WTC11 (cell line): ENCODE data around the gene INHA. TPM values are rescaled to one million over a fixed set of nuclear protein-coding genes. Genes with fewer than 3 reads are reported as not detected.

Source experiments
- ATAC-seq: fragments of 200-7000 bp; cut with Tn5 transposase; 2 replicates; pipeline ENCODE4 v1.10.0; 2021; ENCODE audit warnings: mild to moderate bottlenecking, moderate library complexity
- CTCF ChIA-PET: fragments of 300-600 bp; sonication (Branson Sonifier 250); formaldehyde crosslinking; loops from one replicate; lab custom pipeline; 2021; ENCODE audit warnings: antibody characterized with exemption; lab: Charles Lee
- POLR2A ChIA-PET: fragments of 350-600 bp; sonication (Branson Sonifier 250); formaldehyde crosslinking; loops from one replicate; lab custom pipeline; 2021; ENCODE audit warnings: antibody characterized with exemption; lab: Charles Lee
- DNase-seq: peaks from one replicate; pipeline ENCODE4 v3.0.0; 2021; ENCODE audit warnings: low spot score
- H3K27ac Mint-ChIP-seq: 2 replicates; pipeline ENCODE4 v1.8.0; 2021; ENCODE audit warnings: mixed read lengths
- H3K27me3 Mint-ChIP-seq: 2 replicates; pipeline ENCODE4 v1.8.0; 2021; ENCODE audit warnings: low read depth, mild to moderate bottlenecking, moderate library complexity, mixed read lengths
- H3K36me3 Mint-ChIP-seq: 2 replicates; pipeline ENCODE4 v1.8.0; 2021; ENCODE audit warnings: mixed read lengths
- H3K4me1 Mint-ChIP-seq: 2 replicates; pipeline ENCODE4 v1.8.0; 2022; ENCODE audit warnings: mixed read lengths
- H3K4me3 Mint-ChIP-seq: 2 replicates; pipeline ENCODE4 v1.8.0; 2021; ENCODE audit warnings: mild to moderate bottlenecking, moderate library complexity, mixed read lengths
- H3K9me3 Mint-ChIP-seq: 2 replicates; pipeline ENCODE4 v1.8.0; 2021; ENCODE audit warnings: mixed read lengths
- CTCF ChIP-seq: fragments of 200-600 bp; IDR thresholded peaks from 2 replicates; pipeline ENCODE4 v1.8.0; 2022; ENCODE audit warnings: antibody characterized with exemption
- E2F5 ChIP-seq: sonication (generic); formaldehyde crosslinking; IDR thresholded peaks from 2 replicates; pipeline ENCODE4 v1.8.1; 2022; ENCODE audit warnings: mild to moderate bottlenecking, moderate library complexity, missing genetic modification reagents
- FOXK1 ChIP-seq: sonication (generic); formaldehyde crosslinking; IDR thresholded peaks from 2 replicates; pipeline ENCODE4 v1.8.0; 2022; ENCODE audit warnings: mild to moderate bottlenecking, moderate library complexity, missing genetic modification reagents
- NR3C1 ChIP-seq: sonication (generic); formaldehyde crosslinking; conservative IDR thresholded peaks from 2 replicates; pipeline ENCODE4 v1.8.1; 2023; ENCODE audit warnings: low read depth, mild to moderate bottlenecking, missing genetic modification reagents
- TEAD4 ChIP-seq: sonication (generic); formaldehyde crosslinking; IDR thresholded peaks from 2 replicates; pipeline ENCODE4 v1.8.0; 2022; ENCODE audit warnings: mild to moderate bottlenecking, missing genetic modification reagents
- ZBTB43 ChIP-seq: sonication (generic); formaldehyde crosslinking; IDR thresholded peaks from 2 replicates; pipeline ENCODE4 v1.8.1; 2023; ENCODE audit warnings: mild to moderate bottlenecking, missing genetic modification reagents
- ZNF232 ChIP-seq: sonication (generic); formaldehyde crosslinking; IDR thresholded peaks from 2 replicates; pipeline ENCODE4 v1.8.0; 2022; ENCODE audit warnings: mild to moderate bottlenecking, missing genetic modification reagents
- total RNA-seq: library from RNA; stranded (reverse); gene quantifications from 3 replicates; pipeline ENCODE4 v1.2.3, GENCODE V29; 2021

INHA gene
- total RNA-seq, 1 experiment from 2014 or later = 1.4 TPM

DNA sequence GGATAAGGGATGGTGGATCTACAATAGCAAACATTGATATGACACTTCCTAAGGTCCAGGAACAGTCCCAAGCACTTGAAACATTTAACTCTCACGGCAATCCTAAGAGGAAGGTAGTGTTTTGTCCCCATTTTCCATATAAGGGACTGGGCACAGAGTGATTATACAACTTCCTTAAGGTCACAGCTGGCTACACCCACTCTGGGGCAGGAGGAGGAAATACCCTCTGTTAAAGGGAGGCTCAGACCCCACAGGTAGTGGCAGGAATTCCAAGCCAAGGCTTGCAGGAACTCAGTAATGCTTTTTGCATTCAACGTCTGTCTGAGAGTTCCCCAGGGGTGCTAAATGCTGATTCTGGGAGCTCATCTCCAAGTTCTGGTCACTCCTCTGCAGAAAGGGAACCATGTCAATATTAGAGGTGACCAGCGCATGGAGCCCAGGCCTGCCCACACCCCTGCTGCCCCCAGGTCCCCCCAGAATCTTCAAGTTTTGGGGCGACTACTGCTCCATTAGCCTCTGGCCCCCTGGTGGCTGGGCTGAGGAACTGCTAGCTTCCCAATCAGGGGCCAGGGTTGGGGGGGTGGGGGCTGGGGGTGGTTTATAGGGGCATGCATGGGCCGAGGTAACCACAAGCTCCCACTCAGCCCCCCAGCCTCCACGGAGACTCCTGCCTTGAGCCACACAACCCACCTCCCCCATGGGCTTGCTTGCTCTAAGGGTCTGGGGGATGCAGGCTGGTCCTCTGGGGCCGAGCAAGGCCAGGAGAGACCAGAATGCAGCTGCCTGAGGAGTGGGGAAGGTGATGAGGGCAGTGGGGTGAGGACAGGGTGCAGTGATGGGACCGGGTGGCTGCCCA is 11.8 kb upstream of the INHA start:
- ATAC-seq (peak; percentile 4), DNase-seq (no peak)
- Mint-ChIP-seq H3K4me3 (no peak overlapping the region), H3K36me3 (peaks cover 31% of the 10 kb centered on the region), H3K27me3 (peaks cover 4% of the 10 kb centered on the region; the same call in 1 of the 2 replicates), H3K4me1 (peaks cover 56% of the 10 kb centered on the region), H3K27ac (peak overlapping the region; percentile 84), H3K9me3 (no peaks in the 10 kb centered on the region)
- POLR2A ChIA-PET = interaction anchor here (1.0 to 3.6 kb wide), 6 partner anchors 8 to 125 kb away, joined by 3 to 29 read pairs (median 10); partner anchors contain the start of genes CHPF, INHA, OBSL1 and STK11IP
- no peak for TF ChIP-seq ZBTB43 (CRISPR knock-in tag)
- peak; percentile 91 for TF ChIP-seq CTCF
- TF ChIP-seq E2F5 = no peak
- CTCF ChIA-PET = interaction anchor here (0.6 to 7.2 kb wide), 47 partner anchors 8 to 1622 kb away, joined by 3 to 86 read pairs (median 5); partner anchors contain the start of genes CHPF, DNPEP, GMPPA and INHA

DNA sequence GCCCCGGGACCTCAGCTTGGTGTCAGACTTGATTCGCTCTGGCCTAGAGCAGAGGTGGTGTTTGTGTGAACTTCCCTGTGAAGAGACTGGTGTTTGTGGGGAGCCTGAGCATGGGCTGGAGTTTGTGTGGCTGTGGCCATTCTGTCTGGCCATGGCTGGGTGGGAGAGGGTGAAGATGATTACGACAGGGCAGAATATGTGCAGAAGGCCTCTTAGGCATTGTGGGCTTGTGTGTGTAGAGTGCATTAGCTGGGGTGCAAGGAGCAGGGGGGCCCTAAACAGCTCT is 11.3 kb upstream of the INHA start:
- peaks cover 30% of the 10 kb centered on the region for H3K36me3 Mint-ChIP-seq
- no peaks in the 10 kb centered on the region for H3K9me3 Mint-ChIP-seq
- ChIA-PET CTCF (interaction anchor here (0.7 to 7.2 kb wide), 41 partner anchors 8 to 1622 kb away, joined by 3 to 86 read pairs (median 6); partner anchors contain the start of genes CHPF, DNPEP, GMPPA and INHA), POLR2A (interaction anchor here (1.0 to 3.6 kb wide), 6 partner anchors 8 to 124 kb away, joined by 3 to 29 read pairs (median 10); partner anchors contain the start of genes CHPF, INHA, OBSL1 and STK11IP)
- DNase-seq (no peak), ATAC-seq (no peak)
- TF ChIP-seq ZNF232 (CRISPR knock-in tag) = no peak
- no peak overlapping the region for H3K4me3 Mint-ChIP-seq
- peak overlapping the region; percentile 84 for H3K27ac Mint-ChIP-seq
- peaks cover 2% of the 10 kb centered on the region; the same call in 1 of the 2 replicates for H3K27me3 Mint-ChIP-seq
- peaks cover 60% of the 10 kb centered on the region for H3K4me1 Mint-ChIP-seq

DNA sequence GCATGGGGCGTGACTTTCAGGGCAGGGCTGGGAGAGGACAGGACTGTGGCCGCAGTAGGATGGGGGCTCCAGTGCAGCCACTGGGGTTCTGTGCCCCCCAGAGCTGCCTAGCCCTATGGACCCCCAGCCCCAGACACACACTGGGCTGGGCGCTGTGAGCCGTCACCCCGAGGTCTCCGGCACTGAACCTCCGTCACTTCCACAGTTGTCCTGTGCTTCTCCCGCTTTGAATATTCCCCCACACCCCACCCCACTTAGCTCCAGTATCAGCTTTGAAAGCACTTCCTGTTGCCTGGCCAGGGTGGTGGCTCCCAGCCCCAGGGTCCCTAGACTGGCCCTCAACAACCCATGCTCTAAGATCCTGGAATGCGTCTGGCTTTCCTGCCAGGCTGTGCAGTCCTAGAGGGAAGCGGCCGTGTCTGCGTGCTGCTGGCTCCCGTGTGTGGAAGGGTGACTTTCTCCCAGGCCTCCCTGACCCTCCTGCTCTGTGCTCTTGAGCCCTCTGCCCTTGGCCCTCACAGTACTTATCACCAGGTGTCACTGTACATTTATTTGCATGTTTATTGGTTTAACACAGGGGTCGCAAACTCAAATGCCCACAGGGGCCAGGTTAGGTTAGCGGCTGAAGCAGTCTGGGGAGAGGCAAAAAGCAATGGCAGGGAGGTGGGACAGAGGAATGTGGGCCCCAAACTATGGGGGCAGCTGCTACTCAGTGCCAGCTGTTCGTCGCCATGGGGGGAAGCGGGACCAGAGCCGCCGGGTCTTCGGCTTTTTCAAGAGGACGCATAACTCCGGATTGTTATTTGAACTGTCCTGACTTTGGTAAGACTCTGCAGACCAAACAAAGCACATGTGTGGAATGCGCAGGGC is 10.7 kb upstream of the INHA start:
- H3K9me3 Mint-ChIP-seq = no peaks in the 10 kb centered on the region
- peaks cover 2% of the 10 kb centered on the region; the same call in 1 of the 2 replicates for H3K27me3 Mint-ChIP-seq
- ChIA-PET POLR2A (interaction anchor here (0.9 to 3.6 kb wide), 8 partner anchors 9 to 124 kb away, joined by 3 to 29 read pairs (median 3); partner anchors contain the start of genes CHPF, INHA, OBSL1 and STK11IP), CTCF (interaction anchor here (0.6 to 7.2 kb wide), 37 partner anchors 9 to 532 kb away, joined by 3 to 86 read pairs (median 7); partner anchors contain the start of genes CHPF, DNPEP, GMPPA and INHA)
- peaks cover 66% of the 10 kb centered on the region for H3K4me1 Mint-ChIP-seq
- TF ChIP-seq TEAD4 (CRISPR knock-in tag) = 0 out of 2 replicates have a peak, but pooled peaks have one; percentile 12
- TF ChIP-seq NR3C1 (CRISPR knock-in tag) = no peak
- 0 out of 2 replicates have a peak, but pooled peaks have one; percentile 18 for TF ChIP-seq FOXK1 (CRISPR knock-in tag)
- peak overlapping the region; percentile 86 for H3K27ac Mint-ChIP-seq
- DNase-seq (no peak), ATAC-seq (peak; percentile 32)
- H3K4me3 Mint-ChIP-seq = peak overlapping the region; percentile 22; the same call in 1 of the 2 replicates
- H3K36me3 Mint-ChIP-seq = peaks cover 35% of the 10 kb centered on the region
